Gastroesophageal sphincter (tissue), 3 donors: ENCODE results near the gene FAM156A.

Experiments used
- CTCF ChIP-seq, 4 experiments: fragments of 200-600 bp in 2 of 4; fragments of 450-650 bp in 2 of 4; sonication (generic) in 1 of 4; IDR thresholded peaks; one replicate each; pipeline ENCODE4 v1.5.1; 2017 to 2019; ENCODE audit warnings: antibody characterized with exemption in 4 of 4, mild to moderate bottlenecking in 2 of 4, moderate library complexity in 2 of 4
- EP300 ChIP-seq: sonication (generic); formaldehyde crosslinking; IDR thresholded peaks from one replicate; pipeline ENCODE4 v1.6.1; 2017; ENCODE audit warnings: antibody characterized with exemption, mild to moderate bottlenecking
- POLR2A ChIP-seq, 2 donors: fragments of 450-650 bp; IDR thresholded peaks; one replicate each; pipeline ENCODE4 v1.6.1; 2017; ENCODE audit warnings: antibody characterized with exemption in 2 of 2, mild to moderate bottlenecking in 2 of 2, moderate library complexity in 1 of 2
- POLR2AphosphoS5 ChIP-seq: sonication (generic); formaldehyde crosslinking; IDR thresholded peaks from one replicate; pipeline ENCODE4 v1.6.1; 2017; ENCODE audit warnings: antibody characterized with exemption

GRCh38 chrX:52979993-52980392, 21.7 kb upstream of the FAM156A start:
- TF ChIP-seq CTCF (IDR thresholded peaks at IDR 0.05) (no peak), POLR2A (IDR thresholded peaks at IDR 0.05) (no peak), EP300 (no peak), POLR2AphosphoS5 (no peak)
